H7 (cell line): ENCODE measurements around the gene DTNA. TPM values are rescaled to one million over a fixed set of nuclear protein-coding genes. Genes with fewer than 3 reads are reported as not detected.

ENCODE experiments used
- DNase-seq: peaks from one replicate; pipeline ENCODE4 v3.0.0; 2012
- H3K27me3 ChIP-seq: 2 replicates; pipeline ENCODE4 v1.6.0; 2011; ENCODE audit warnings: mild to moderate bottlenecking, low read length; ENCODE audit not compliant: control insufficient read depth, insufficient read depth
- H3K36me3 ChIP-seq: replicated peaks from 2 replicates; pipeline ENCODE4 v1.5.1; 2011; ENCODE audit warnings: low read length; ENCODE audit not compliant: control insufficient read depth, insufficient read depth
- H3K4me3 ChIP-seq: 2 replicates; pipeline ENCODE4 v1.5.1; 2011; ENCODE audit warnings: low read depth, mild to moderate bottlenecking, control low read depth, low read length, moderate library complexity; ENCODE audit not compliant: insufficient read depth
- total RNA-seq: library from RNA; depleted of rRNA; stranded (reverse); fragments of >200 nt; shearing (Covaris generic); gene quantifications from 2 replicates; pipeline ENCODE4 v1.2.3, GENCODE V29; 2014

DTNA gene
- total RNA-seq, 1 experiment from 2014 or later: 30.1 TPM

- Histone ChIP-seq H3K4me3 (no peak overlapping the region), H3K27me3 (no peaks in the 10 kb centered on the region), H3K36me3 (no peaks in the 10 kb centered on the region)
- DNase-seq: no peak
Observed at GRCh38 chr18:34767601-34768027, 57.5 kb downstream of the DTNA start.

GRCh38 chr18:34771958-34772357 is 61.9 kb downstream of the DTNA start:
- Histone ChIP-seq H3K27me3 (no peaks in the 10 kb centered on the region), H3K36me3 (no peaks in the 10 kb centered on the region; the same call in 1 of the 2 replicates), H3K4me3 (no peak overlapping the region)
- DNase-seq: no peak

GRCh38 chr18:34772887-34773286 is 62.8 kb downstream of the DTNA start:
- Histone ChIP-seq H3K27me3 (no peaks in the 10 kb centered on the region), H3K4me3 (no peak overlapping the region), H3K36me3 (no peaks in the 10 kb centered on the region; the same call in 1 of the 2 replicates)
- no peak for DNase-seq

- H3K36me3 ChIP-seq: no peaks in the 10 kb centered on the region; the same call in 1 of the 2 replicates
- DNase-seq: no peak
- no peak overlapping the region for H3K4me3 ChIP-seq
- no peaks in the 10 kb centered on the region for H3K27me3 ChIP-seq
Observed at GRCh38 chr18:34773378-34773777, 63.3 kb downstream of the DTNA start.

- no peak for DNase-seq
- H3K4me3 ChIP-seq: no peak overlapping the region
- H3K36me3 ChIP-seq: no peaks in the 10 kb centered on the region; the same call in 1 of the 2 replicates
- no peaks in the 10 kb centered on the region for H3K27me3 ChIP-seq
Observed at GRCh38 chr18:34773961-34774766, 64.1 kb downstream of the DTNA start.

- no peak for DNase-seq
- Histone ChIP-seq H3K4me3 (no peak overlapping the region), H3K27me3 (no peaks in the 10 kb centered on the region), H3K36me3 (no peaks in the 10 kb centered on the region; the same call in 1 of the 2 replicates)
Observed at GRCh38 chr18:34775461-34775860, 65.4 kb downstream of the DTNA start.

- Histone ChIP-seq H3K36me3 (no peaks in the 10 kb centered on the region; the same call in 1 of the 2 replicates), H3K4me3 (no peak overlapping the region), H3K27me3 (no peaks in the 10 kb centered on the region)
- DNase-seq: no peak
Observed at GRCh38 chr18:34779112-34779511, 69.0 kb downstream of the DTNA start.

- H3K27me3 ChIP-seq: no peaks in the 10 kb centered on the region
- no peak overlapping the region for H3K4me3 ChIP-seq
- no peak for DNase-seq
- H3K36me3 ChIP-seq: no peaks in the 10 kb centered on the region
Observed at GRCh38 chr18:34780856-34781255, 70.8 kb downstream of the DTNA start.

GRCh38 chr18:34783501-34783900 is 73.4 kb downstream of the DTNA start:
- Histone ChIP-seq H3K36me3 (no peaks in the 10 kb centered on the region), H3K27me3 (no peaks in the 10 kb centered on the region), H3K4me3 (no peak overlapping the region)
- no peak for DNase-seq

- H3K27me3 ChIP-seq: no peaks in the 10 kb centered on the region
- no peaks in the 10 kb centered on the region for H3K36me3 ChIP-seq
- DNase-seq: no peak
- no peak overlapping the region for H3K4me3 ChIP-seq
Observed at GRCh38 chr18:34786162-34786741, 76.2 kb downstream of the DTNA start.

GRCh38 chr18:34787931-34788532 is 77.9 kb downstream of the DTNA start:
- no peak overlapping the region for H3K4me3 ChIP-seq
- no peaks in the 10 kb centered on the region for H3K27me3 ChIP-seq
- peak; percentile 32 for DNase-seq
- H3K36me3 ChIP-seq: no peaks in the 10 kb centered on the region

GRCh38 chr18:34789768-34790344 is 79.8 kb downstream of the DTNA start:
- no peak for DNase-seq
- H3K27me3 ChIP-seq: no peaks in the 10 kb centered on the region
- H3K4me3 ChIP-seq: no peak overlapping the region
- no peaks in the 10 kb centered on the region for H3K36me3 ChIP-seq

GRCh38 chr18:34794348-34794747 is 84.2 kb downstream of the DTNA start:
- Histone ChIP-seq H3K36me3 (no peaks in the 10 kb centered on the region), H3K4me3 (no peak overlapping the region), H3K27me3 (no peaks in the 10 kb centered on the region)
- DNase-seq: no peak

GRCh38 chr18:34795070-34795732 is 85.1 kb downstream of the DTNA start:
- no peak overlapping the region for H3K4me3 ChIP-seq
- no peaks in the 10 kb centered on the region for H3K27me3 ChIP-seq
- no peaks in the 10 kb centered on the region for H3K36me3 ChIP-seq
- no peak for DNase-seq
